KBM-7 (cell line): Measurements from ENCODE around the gene ADRA2A.

ENCODE experiments used
- DNase-seq: peaks from one replicate; pipeline ENCODE4 v3.0.0-alpha.2; 2015
- in situ Hi-C: fragments of 300-500 bp; cut with MboI; formaldehyde crosslinking; loops from 2 replicates; pipeline ENCODE4 v1.14.3; 2020; ENCODE audit warnings: low sequenced_read_pairs, low pct_unique_long_range_greater_than_20kb, mixed read lengths

ADRA2A gene

DNA sequence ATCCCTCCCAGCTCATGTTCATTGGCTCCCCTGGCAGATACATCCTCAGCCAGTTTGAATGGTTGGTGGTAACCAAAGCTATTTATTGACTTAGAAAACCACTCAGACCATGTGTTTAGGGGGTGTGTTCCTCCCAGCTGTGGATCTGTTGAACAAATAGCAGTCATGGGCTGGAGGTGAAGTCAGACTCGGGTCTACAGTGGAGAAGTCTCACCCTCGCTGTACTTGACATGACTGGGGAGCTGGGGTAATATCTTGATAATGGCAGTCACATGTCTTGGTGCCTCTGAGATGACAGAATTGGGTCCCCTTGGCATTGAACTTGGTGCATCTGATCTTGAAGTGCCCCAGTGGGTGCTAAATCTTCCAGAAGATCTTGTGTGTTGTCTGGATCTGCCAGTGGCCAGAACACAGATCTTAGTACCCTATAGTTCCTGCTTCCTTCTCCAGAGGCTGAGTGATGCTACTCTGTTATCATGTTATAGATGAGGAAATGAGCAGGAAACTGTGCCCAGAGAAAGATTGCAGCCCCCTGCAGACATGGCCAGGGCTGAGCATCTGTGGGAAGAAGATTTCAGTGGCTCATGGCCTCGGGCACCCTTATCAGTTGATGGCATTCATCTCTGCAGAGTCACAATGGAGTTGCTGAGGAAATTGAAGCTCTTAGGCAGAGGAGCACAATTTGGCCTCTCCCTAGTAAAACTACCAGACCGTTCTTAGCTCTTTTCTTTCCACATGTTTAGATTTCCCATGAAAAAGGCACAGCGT, 50.4 kb downstream of the ADRA2A start:
- in situ Hi-C loops = no loop called here
- peak; percentile 9 for DNase-seq

DNA sequence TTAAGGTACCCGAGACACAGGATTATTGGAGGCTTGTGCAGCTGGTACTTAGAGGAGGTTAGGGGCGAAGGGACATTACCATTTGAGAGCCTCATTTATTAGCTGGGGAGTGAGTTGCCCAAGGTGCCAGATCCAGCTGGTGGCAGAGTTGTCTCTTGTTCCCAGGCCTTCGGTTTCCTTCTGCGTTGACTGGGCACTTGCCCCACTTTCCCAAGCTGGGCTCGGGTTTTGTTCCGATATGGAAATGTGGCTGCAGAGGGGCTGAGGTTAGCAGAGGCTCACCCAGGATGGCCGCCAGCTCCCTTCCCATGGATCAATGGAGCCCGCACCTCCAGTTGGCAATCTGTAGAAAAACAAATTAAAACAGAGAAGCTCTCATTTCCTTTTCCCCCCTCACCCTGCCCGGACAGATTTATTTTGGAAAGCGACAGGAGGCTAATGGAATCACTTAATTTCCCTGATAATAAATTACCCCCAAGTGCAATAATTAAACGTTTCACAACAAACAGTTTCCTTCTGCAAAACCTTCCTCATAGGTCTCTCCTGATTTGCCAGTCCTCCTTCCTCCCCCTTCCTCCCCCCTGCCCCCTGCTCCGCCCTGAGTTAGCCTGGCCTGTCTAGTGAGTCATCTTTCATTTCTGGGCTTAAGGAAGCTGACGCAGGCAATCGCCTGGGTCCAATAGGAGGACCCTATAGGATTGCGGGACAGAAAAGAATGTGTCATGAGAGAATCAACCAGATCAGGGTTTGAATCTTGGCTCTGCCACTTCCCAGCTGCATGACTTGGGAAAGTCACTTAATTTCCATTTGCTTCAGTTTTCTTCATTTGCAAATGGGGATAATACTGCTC, 51.7 kb downstream of the ADRA2A start:
- in situ Hi-C loops = no loop called here
- DNase-seq = no peak

DNA sequence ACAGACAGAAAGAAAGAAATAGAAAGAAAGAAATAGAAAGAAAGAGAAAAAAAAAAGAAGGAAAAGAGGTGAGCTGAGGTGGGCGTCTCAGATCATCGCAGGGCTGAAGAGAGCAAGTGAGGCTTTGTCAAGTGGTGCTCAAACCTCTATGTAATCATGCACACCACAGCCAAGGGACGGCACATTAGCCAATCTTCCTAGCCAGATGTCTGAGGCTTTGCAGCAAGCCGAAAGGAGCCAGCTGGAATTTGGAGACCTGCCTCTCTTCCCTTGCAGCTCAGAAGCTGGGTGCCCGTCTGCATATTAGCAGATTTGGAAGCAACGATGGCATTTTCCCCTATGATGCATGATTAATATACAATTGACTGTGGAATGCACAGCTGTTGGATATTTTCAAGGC, 52.5 kb downstream of the ADRA2A start:
- DNase-seq = no peak
- in situ Hi-C loops = no loop called here

DNA sequence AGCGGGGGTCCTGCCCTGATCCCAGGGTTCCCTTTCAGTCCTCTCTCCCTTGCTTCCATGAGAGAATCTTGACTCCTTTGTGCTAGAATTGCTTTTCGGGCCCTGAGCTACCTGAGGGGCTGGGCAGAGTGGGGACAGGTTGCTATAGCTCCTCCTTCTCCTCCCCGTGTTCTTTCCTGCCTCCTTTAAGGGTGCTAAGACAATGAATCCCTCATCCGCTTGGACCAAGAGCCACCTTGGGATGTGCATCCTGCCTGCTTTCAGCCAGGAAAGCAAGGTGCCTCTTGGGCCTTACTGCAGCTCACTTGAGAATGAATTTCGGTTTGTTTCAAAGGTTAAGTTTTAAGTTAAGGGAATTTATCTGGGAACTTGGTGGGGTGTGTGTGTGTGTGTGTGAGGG, 53.6 kb downstream of the ADRA2A start:
- DNase-seq = no peak
- in situ Hi-C loops = no loop called here
